Suppressor macrophage (primary cell): ENCODE data around the gene VARS2.
"Not testable (repeated sequence)": the region's sequence is repeated elsewhere in the genome, so short reads cannot be mapped to it uniquely, and the experiment has no call there.

ENCODE experiments used
- DNase-seq, 4 experiments: peaks; one replicate each; pipeline ENCODE4 v3.0.0-alpha.2; 2020 to 2022

VARS2 gene

DNA sequence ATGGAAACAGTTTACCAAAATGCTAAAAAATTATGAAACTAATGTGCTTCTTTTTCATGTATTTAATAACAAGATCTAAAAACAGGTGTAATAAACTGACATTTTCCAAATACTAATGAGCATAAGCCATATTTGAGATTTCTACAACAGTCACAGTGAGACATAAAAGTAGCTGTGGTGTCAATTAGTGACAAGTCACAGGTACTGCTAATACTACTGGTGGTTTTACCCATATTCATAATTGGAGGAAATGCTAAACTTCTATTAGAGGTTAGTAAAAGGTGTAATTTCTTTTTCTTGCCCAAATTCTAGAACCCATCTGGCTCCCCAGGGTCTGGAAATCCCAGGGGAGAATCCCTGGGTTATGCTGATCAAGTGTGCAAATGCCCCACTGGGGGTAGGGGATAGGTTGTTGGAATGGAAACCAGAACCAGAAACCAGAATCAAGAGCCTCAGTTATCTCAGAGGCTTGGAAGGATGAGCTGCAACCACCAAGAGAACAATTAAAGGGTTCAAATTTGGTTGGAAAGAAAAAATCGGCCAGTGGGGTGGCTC lies 13.1 kb upstream of the VARS2 start:
- DNase-seq: no peak

DNA sequence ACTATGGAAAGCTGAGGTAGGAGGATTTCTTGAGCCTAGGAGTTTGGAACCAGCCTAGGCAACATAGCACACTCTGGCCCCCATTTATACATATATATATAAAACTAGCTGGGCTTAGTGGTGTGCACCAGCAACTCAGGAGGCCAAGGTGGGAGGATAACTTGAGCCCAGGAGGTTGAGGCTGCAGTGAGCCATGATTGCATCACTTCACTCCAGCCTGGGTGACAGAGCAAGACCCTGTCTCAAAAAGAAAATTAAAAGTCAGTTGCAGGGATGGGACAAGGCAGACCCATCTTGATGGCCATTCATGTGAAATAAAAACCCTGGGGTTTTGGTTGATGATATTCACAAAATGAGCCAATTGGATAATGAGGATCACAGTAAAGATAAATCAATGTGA lies 12.6 kb upstream of the VARS2 start:
- DNase-seq: no peak

DNA sequence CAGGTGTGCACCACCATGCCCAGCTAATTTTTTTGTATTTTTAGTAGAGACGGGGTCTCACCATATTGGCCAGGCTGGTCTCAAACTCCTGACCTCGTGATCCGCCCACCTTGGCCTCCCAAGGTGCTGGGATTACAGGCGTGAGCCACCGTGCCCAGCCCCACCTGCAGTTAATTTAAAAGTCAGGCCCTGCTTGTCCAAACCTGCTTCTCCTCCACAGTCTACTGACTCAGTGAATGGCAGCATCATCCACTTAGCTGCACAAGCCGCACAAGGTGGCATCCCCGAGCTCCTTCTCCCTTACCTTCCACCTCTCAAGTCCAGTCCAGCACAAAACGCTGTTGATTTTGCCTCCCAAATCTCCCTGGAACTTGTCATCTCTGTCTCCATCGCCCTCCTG lies 11.8 kb upstream of the VARS2 start:
- DNase-seq: not testable (repeated sequence)

DNA sequence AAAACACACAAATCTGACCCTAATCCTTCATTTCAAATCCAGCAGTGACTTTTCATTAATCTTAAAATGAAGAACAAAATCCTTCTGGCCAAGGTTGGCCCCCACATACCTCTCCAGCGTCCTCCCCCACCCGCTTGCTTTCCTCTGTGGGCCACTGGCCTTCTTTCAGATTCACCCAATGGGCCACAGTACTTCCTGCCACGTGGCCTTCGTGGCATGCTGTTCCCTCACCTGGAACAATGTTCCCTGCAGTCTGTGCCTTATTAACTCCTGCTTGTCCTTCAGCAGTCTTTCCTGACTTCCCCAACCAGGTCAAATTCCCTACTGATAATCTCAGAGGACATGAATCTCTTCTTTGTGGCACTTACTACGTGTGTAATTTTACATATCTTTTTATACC lies 11.3 kb upstream of the VARS2 start:
- DNase-seq: no peak

DNA sequence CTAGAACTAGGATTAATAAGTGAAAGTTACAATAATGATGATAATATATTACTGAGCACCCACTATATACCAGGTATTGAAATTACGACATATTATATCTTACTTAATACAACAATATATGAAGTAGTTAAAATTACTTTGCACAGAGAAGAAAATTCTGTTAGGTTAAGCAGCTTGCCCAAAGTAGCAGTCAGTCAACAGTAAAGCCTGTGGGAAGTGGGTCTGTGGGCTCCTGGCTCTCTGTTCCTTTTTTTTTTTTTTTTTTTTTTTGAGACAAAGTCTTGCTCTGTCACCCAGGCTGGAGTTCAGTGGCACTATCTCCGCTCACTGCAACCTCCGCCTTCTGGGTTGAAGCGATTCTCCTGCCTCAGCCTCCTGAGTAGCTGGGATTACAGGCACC lies 10.8 kb upstream of the VARS2 start:
- peak in 2 of 4 experiments; percentile 31 to 42 for DNase-seq

DNA sequence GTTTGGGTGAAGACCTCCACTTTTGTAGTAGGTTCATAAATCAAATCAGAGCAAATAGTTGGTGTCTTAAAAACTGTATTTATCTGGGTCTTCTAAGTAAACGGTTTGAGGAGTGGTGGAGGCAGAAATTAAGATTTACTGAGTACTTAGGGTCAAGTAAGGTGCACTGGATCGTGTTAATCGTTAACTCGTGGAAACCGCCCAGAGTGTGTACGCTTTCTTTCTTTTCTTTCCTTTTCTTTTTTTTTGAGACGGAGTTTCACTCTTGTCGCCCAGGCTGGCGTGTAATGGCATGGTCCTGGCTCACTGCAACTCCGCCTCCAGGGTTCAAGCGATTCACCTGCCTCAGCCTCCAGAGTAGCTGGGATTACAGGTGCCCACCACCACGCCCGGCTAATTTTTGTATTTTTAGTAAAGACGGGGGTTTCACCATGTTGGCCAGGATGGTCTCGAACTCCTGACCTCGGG lies 6.7 kb upstream of the VARS2 start:
- DNase-seq: not testable (repeated sequence)

DNA sequence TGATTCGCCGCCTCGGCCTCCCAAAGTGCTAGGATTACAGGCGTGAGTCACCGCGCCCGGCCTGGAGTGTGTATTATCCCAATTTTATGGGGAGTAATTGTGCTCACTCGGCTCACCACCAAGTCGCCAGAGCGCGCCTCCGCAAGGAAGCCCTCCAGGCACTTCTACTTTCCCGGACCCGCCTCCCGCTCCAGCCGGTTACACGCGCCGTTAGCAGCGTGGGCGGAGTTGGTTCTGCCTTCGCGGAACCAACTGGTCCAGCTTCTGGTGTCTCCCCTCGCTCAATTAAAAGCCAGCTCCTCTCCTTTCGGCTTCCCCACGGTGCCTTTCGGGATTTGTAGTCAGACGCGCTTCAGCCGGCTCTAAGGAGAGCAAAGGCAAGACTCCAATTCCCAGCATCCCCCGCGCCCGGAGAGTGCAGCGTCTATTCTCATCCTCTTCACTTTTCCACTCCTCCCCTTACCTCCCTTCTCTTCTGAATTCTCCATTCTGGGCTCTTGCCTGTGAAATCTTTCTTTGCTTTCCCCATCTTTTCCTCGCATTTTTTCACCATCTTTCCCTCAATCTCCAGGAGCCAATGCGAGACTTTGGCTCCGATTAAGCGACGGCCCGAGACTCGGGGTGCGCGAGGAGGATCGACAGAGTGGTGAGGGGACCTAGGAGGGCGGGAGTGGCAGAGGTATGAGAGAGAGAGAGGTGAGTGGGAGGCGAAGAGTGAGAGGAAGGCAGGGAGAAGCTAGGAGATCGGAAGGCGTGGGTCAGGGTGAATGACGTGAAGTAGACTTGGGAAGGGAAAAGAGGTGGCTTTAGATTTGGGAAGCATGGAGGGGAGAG lies 6.1 kb upstream of the VARS2 start, which contains the start of gene GTF2H4:
TSS of gene GTF2H4 (plus strand) at position 450 of the 834 bp plus-strand sequence.
- DNase-seq: peak; percentile 98 to 100 (median 98)

DNA sequence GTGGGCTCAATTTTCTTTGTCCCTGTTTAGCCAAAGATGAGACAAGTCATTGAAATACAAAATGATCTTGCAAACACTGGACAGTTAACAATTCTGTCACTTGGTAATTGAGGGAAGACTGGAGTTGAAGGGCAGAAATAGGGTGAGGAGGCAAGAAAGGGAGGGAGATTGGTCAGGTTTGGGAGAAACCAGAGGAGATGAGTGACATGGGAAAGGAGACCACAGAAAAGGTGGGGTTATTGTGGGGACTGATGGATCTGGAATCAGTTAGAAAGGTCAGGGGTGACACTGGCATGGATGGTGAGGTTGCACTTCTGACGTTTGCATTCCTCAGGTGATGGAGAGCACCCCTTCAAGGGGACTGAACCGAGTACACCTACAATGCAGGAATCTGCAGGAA lies 5.3 kb upstream of the VARS2 start:
- no peak for DNase-seq

DNA sequence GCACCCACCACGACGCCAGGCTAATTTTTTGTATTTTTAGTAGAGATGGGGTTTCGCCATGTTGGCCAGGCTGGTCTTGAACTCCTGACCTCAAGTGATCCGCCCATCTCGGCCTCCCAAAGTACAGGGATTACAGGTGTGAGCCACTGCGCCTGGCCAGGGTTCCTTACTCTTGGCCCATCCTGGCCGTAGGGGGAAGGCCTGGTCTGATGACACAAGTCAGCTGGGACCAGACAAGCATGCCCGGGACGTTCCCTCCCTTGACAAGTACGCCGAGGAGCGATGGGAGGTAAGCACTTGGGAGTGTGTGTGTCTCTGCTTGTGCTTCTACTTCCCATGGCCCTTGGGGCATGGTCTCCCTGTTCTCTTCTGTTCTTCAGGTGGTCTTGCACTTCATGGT lies 3.6 kb upstream of the VARS2 start:
- not testable (repeated sequence) for DNase-seq

DNA sequence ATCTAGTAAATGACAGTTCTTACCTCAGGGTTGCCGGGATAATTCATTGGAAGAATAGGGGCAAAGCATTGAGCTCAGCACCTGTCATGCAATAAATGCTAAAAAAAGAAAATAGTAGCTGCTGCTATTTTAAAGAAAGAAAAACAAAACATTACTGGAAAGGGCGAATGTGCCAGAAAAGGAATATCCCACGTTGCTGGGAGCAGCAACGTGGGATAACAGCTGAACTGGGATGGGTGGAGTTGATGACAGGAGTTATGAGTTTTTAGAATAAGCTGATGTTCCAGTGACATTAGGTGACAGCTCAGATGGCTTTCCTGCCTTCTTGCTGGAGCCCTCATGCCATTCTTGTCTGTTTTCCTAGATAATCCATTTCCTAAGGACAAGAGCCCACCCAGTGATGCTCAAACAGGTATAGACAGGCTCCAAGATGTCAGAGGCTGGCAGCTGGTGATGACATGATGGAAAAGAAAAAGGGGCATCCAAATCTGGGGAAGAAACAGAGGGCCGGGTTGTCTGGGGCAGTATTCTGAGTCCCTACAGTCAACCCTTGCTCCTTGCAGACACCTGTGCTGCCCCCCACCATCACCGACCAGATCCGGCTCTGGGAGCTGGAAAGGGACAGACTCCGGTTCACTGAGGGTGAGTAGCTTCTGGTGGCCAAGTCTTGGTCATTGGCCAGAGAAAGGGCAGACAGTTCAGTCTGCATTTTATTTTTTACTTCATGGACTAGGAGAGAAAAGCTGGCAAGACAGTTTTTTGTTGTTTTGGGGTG lies 1.1 kb upstream of the VARS2 start:
- DNase-seq: no peak

DNA sequence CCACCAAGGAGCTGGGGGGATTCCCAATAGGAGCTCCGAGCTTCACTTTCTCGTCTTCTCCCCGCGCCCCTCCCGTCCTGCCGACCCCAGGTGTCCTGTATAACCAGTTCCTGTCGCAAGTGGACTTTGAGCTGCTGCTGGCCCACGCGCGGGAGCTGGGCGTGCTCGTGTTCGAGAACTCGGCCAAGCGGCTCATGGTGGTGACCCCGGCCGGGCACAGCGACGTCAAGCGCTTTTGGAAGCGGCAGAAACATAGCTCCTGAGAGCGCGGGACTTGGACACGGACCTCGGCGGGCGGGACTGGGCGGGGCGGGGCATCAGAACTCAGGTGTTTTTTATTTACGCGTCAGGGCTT lies 340 bp upstream of the VARS2 start:
- no peak for DNase-seq

DNA sequence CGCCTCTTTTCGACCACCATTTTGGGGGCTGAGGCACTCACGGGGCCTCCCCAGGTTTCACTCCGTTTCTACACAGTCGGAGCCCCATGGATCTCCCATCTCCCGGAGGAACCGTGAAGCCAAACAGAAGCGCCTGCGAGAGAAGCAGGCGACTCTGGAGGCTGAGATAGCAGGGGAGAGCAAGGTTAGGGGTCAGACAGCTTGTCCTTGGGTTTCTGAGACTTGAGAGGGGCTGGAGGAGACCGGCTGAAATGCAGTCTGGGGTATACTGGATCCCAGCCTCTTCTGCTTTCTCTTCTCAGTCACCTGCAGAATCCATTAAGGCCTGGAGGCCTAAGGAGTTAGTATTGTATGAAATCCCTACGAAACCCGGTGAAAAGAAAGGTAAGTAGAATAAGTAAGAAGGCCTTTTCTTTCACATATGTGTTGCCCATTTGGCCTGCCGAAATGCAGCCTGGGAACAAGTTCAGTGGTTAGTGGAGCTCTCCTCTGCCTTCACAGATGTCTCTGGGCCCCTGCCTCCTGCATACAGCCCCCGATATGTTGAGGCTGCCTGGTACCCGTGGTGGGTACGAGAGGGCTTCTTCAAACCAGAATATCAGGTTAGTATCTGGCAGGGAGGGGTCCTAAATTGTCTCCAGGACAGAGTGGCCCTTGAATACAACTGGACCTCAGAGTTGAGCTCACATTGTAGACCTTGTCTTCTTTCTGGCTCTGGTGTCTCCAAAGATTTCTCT lies 984 bp downstream of the VARS2 start:
- DNase-seq: peak in 3 of 4 experiments; percentile 4 to 14 (median 9)

DNA sequence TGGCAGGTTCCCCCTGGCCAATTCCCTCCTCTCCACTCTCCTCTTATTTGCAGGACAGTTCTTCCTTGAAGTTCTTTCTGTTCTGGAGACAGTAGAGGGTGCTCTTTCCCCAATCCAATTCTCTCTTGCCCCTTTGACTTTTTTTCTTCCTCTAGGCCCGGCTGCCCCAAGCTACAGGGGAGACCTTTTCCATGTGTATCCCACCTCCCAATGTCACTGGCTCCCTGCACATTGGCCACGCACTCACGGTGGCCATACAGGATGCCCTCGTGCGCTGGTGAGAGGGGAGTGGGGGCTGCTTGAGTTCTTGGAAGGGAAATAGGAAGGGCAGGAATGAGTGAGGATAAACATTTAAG lies 1.5 kb downstream of the VARS2 start:
- peak; percentile 61 to 80 (median 67) for DNase-seq

DNA sequence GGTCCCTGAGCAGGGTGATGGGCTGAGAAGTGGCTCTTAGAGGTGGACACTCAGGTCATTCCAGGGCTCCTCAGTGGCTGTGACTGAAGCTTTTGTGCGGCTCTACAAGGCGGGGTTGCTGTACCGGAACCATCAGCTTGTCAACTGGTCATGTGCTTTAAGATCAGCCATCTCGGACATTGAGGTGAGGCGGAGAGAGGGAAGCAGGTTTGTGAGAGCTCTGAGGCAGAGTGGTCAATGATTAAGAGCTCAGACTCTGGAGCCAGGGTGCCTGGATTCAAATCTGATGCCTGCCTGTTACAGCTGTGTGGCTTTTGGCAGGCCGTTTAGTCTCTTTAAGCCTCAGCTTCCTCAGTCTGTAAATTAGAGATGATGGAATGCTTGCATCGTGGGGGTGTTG lies 3.0 kb downstream of the VARS2 start:
- no peak for DNase-seq

DNA sequence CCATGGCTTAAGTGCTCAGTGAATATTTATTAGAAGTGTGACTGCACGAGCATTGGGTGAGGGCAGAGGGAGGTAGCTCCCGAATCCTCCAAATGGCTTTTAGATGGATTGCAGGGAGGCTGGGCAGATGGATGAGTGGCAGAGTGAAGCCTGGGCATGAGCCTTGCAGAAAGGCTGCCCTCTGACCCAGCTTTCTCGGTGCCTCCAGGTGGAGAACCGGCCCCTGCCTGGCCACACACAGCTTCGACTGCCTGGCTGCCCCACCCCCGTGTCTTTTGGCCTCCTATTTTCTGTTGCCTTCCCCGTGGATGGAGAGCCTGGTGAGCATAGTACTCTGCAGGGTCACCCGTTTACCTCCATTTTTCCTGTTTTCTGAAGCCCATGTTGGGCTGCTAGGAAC lies 3.4 kb downstream of the VARS2 start:
- DNase-seq: no peak

DNA sequence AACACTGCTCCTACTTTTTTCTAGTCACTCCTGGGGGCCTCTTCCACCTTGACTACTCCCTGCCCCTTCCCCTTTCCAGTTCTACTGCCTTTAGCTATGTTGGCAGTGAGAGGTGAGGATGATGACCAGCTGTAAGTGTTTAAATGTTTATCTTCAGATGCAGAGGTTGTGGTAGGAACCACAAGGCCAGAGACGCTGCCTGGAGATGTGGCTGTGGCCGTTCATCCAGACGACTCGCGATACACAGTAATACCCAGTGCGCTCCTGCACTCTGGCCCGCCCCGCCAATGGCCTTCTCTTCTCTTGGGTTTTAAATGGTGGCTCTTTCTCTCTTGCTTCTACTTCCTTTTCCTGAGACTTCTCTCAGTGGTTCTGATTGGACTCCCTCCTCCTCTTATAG lies 4.6 kb downstream of the VARS2 start:
- DNase-seq: no peak

DNA sequence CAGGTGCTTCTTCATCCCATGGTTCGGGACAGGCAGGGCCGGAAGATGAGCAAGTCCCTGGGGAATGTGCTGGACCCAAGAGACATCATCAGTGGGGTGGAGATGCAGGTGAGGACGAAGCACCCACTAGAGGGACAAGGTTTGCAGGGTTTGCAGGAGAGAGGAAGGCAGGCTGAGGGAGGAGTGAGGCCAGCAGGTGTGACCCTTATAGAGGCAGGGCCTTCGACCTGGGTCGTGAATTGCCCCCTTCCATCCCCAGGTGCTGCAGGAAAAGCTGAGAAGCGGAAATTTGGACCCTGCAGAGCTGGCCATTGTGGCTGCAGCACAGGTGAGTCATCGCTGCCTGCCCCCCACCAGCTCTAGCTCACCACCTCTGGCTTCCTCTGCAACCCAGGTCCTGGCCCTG lies 8.4 kb downstream of the VARS2 start:
- no peak for DNase-seq

DNA sequence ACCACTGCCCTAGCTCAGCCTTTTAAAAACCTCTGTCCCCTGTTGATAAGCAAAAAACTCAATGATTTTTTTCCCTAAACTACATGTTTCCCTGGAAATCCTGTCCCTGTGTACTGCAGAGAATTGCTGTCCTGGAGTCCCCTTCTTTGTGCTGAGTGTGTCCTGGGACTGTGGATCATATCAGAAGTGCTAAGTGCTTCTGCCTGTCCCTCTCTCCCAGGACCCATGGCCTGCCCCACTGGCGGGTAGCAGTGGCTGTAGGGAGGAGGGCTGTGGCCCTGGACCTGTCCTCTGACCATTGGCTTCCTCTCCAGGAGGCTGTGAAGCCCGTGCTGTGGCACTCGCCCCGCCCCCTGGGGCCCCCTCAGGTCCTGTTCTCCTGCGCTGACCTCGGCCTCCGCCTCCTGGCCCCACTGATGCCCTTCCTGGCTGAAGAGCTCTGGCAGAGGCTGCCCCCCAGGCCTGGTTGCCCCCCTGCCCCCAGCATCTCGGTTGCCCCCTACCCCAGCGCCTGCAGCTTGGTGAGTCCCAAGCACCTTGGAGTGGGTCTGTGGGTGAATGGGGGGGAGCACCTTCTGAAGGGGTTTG lies 10.1 kb downstream of the VARS2 start:
- not testable (repeated sequence) for DNase-seq

DNA sequence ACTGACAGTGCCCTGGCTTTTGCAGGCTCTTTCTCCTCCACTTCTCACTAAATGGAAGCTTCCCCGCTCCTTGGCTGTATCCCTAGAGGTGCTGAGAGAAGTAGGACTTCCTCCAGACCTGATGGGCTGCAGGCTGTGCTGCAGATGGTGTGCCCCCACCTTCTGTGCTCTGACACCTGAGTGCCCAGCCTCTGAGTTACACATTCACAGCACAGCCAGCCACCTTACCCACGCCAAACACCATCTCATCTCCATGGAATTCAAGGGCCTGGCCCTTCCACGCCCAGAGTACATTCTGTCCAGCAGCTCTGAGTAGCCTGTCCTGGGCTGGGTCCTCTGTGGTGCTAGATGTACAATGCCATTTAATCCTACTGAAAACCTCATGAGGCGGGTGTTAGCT lies 12.6 kb downstream of the VARS2 start:
- DNase-seq: no peak

DNA sequence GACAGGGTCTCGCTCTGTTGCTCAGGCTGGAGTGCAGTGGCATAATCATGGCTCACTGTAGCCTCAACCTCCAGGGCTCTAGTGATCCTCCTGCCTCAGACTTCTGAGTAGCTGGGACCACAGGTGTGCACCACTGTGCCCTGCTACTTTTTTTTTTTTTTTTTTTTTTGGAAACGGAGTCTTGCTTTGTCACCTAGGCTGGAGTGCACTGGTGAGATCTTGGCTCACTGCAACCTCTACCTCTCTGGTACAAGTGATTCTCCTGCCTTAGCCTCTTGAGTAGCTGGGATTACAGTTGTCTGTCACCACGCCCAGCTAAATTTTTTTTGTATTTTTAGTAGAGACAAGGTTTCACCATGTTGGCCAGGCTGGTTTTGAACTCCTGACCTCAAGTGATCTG lies 13.0 kb downstream of the VARS2 start:
- not testable (repeated sequence) for DNase-seq

DNA sequence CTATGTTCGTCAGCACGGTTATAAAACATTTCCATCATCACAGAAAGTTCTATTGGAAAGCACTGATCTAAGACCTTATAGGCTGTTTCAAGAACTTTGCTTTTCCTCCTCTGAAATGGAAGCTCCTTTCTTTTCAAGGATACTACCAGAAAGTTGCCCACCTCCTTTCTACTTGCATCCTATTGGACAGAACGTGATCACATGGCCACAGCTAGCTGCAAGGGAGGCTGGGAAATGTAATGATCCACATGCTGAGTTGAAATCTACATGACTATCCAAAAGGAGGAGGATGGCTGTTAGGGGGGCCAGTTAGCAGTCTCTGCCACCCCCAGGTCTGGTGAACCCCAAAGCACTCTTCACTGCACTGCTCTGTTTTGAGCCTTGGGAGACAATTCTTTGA lies 14.6 kb downstream of the VARS2 start:
- no peak for DNase-seq

DNA sequence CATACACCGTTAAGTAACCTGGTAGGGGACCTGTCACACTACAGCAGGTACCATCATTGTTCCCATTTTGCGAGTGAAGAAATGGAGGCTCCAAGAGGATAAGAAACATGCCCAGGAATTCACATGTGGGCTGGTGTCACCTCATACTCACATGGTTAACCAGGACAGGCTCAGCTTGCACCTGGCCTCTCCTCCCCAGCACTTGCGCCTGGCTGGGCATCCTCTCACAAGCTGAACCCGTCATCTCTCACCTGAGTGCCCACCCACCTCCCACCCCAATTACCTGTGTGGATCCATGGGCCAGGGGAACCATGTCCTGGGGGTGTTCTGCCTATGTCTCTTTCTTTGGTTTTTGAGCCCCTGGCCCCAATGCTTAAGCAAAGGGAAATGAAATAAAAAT lies 16.5 kb downstream of the VARS2 start:
- DNase-seq: no peak

DNA sequence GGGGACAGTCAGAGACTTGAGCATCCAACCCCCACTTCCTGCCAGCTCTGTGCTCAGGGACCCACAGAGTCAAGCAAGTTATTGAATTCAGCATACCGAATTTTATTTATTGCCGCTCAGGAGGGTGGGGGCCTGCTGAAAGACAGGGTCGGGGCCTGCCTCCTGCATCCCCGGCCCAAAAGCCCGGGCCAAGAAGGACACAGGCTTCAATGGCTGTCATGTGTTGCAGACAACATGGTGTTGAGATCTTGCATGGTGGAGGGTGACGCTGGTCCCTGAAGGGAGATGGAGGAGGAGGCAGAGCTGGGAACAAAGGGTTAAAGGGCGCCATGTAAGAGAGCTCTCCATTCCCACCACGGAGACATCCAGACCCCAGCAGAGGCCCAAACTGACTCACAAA lies 17.2 kb downstream of the VARS2 start:
- no peak for DNase-seq
